NK-92 treated with Interleukin-12 subunit alpha and Interleukin-12 subunit beta, amount 100 ng/mL, for 24 hours (cell line): ENCODE data around the gene PIP4K2C.
"Not testable (repeated sequence)": the region's sequence is repeated elsewhere in the genome, so short reads cannot be mapped to it uniquely, and the experiment has no call there.

Experiments used
- DNase-seq: peaks from one replicate; lab custom pipeline; 2025; lab: John Stamatoyannopoulos, UW

PIP4K2C gene

GRCh38 chr12:57585156-57585555 lies 5.8 kb upstream of the PIP4K2C start:
- DNase-seq = no peak

GRCh38 chr12:57586128-57586527 lies 4.9 kb upstream of the PIP4K2C start:
- no peak for DNase-seq

GRCh38 chr12:57586832-57587429 lies 4.1 kb upstream of the PIP4K2C start:
- DNase-seq = no peak

- not testable (repeated sequence) for DNase-seq
Observed at GRCh38 chr12:57588951-57589610, 1.9 kb upstream of the PIP4K2C start.

- DNase-seq = no peak
Observed at GRCh38 chr12:57590479-57590863, 521 bp upstream of the PIP4K2C start.

GRCh38 chr12:57591782-57592325 lies 862 bp downstream of the PIP4K2C start:
- DNase-seq = no peak

GRCh38 chr12:57592551-57593165 lies 1.7 kb downstream of the PIP4K2C start:
- no peak for DNase-seq

- no peak for DNase-seq
Observed at GRCh38 chr12:57593187-57593586, 2.2 kb downstream of the PIP4K2C start.

GRCh38 chr12:57600395-57600794 lies 9.4 kb downstream of the PIP4K2C start:
- DNase-seq = no peak

- DNase-seq = no peak
Observed at GRCh38 chr12:57602544-57602943, 11.6 kb downstream of the PIP4K2C start.

GRCh38 chr12:57603324-57603723 lies 12.3 kb downstream of the PIP4K2C start:
- DNase-seq = no peak

- no peak for DNase-seq
Observed at GRCh38 chr12:57603815-57604453, 12.9 kb downstream of the PIP4K2C start.

GRCh38 chr12:57604454-57604991 lies 13.5 kb downstream of the PIP4K2C start, which contains the start of gene DTX3:
Gene DTX3 (plus strand): TSS chr12:57604824. CDS start chr12:57606518, 1,694 bp downstream.
- peak; percentile 6 for DNase-seq

GRCh38 chr12:57604992-57605810 lies 14.2 kb downstream of the PIP4K2C start:
- DNase-seq = no peak

- no peak for DNase-seq
Observed at GRCh38 chr12:57605811-57606311, 14.9 kb downstream of the PIP4K2C start.

GRCh38 chr12:57606399-57606798 lies 15.4 kb downstream of the PIP4K2C start:
- no peak for DNase-seq

- no peak for DNase-seq
Observed at GRCh38 chr12:57606821-57607220, 15.8 kb downstream of the PIP4K2C start.

GRCh38 chr12:57607958-57608663 lies 17.1 kb downstream of the PIP4K2C start:
- no peak for DNase-seq

- DNase-seq = no peak
Observed at GRCh38 chr12:57609101-57609780, 18.2 kb downstream of the PIP4K2C start.
